Common myeloid progenitor, CD34-positive (primary cell): Measurements from ENCODE around the gene SLN.

Source experiments
- CTCF ChIA-PET: fragments of 350-600 bp; sonication (Branson Sonifier 250); formaldehyde crosslinking; loops from one replicate; lab custom pipeline; 2021; ENCODE audit warnings: antibody characterized with exemption; lab: Charles Lee
- POLR2A ChIA-PET: fragments of 350-600 bp; sonication (Branson Sonifier 250); formaldehyde crosslinking; loops from one replicate; lab custom pipeline; 2021; ENCODE audit warnings: antibody characterized with exemption; lab: Charles Lee
- DNase-seq, 3 donors: peaks; one replicate each; pipeline versions ENCODE4 v3.0.0 to v3.0.0-alpha.2; 2013
- H3K27ac ChIP-seq, 2 experiments: 1 replicate in 1 of 2; 2 replicates in 1 of 2; pipeline ENCODE4 v1.7.0; 2013; ENCODE audit warnings: inconsistent platforms in 2 of 2, low read length in 2 of 2, mild to moderate bottlenecking in 2 of 2, low read depth in 1 of 2, moderate library complexity in 1 of 2; ENCODE audit not compliant: severe bottlenecking in 2 of 2, insufficient read depth in 1 of 2, poor library complexity in 1 of 2
- H3K27me3 ChIP-seq, 5 experiments: replicated peaks in 2 of 5; 1 replicate in 3 of 5; 2 replicates in 2 of 5; pipeline versions ENCODE4 v1.6.1 to v1.7.0; 2013; ENCODE audit warnings: low read length in 4 of 5, mild to moderate bottlenecking in 2 of 5, moderate library complexity in 2 of 5, inconsistent platforms in 1 of 5; ENCODE audit not compliant: insufficient read depth in 5 of 5, control insufficient read depth in 4 of 5
- H3K36me3 ChIP-seq, 4 experiments: 1 replicate in 2 of 4; 2 replicates in 2 of 4; pipeline versions ENCODE4 v1.6.1 to v1.7.0; 2013; ENCODE audit warnings: low read length in 3 of 4, control low read depth in 1 of 4, mild to moderate bottlenecking in 1 of 4; ENCODE audit not compliant: control insufficient read depth in 4 of 4, insufficient read depth in 4 of 4
- H3K4me1 ChIP-seq, 4 experiments: 1 replicate in 3 of 4; 2 replicates in 1 of 4; pipeline versions ENCODE4 v1.6.1 to v1.7.1; 2013; ENCODE audit warnings: low read length in 3 of 4, mild to moderate bottlenecking in 3 of 4, control low read depth in 1 of 4, inconsistent platforms in 1 of 4, moderate library complexity in 1 of 4; ENCODE audit not compliant: control insufficient read depth in 4 of 4, insufficient read depth in 4 of 4; ENCODE audit errors: control extremely low read depth in 1 of 4
- H3K4me3 ChIP-seq, 7 experiments: 1 replicate in 4 of 7; 2 replicates in 3 of 7; pipeline versions ENCODE4 v1.5.1 to v1.7.0; 2013; ENCODE audit warnings: mild to moderate bottlenecking in 7 of 7, low read length in 6 of 7, moderate library complexity in 6 of 7, inconsistent platforms in 2 of 7, low read depth in 2 of 7, control low read depth in 1 of 7; ENCODE audit not compliant: insufficient read depth in 4 of 7, control insufficient read depth in 1 of 7; ENCODE audit errors: extremely low read depth in 1 of 7
- H3K9me3 ChIP-seq, 5 experiments: 1 replicate in 4 of 5; 2 replicates in 1 of 5; pipeline versions ENCODE4 v1.6.1 to v1.7.1; 2013; ENCODE audit warnings: low read length in 4 of 5, mild to moderate bottlenecking in 2 of 5, inconsistent platforms in 1 of 5, low read depth in 1 of 5, moderate library complexity in 1 of 5; ENCODE audit not compliant: control insufficient read depth in 4 of 5, insufficient read depth in 2 of 5; ENCODE audit errors: control extremely low read depth in 1 of 5
- WGBS: methylation state at CpG from one replicate; pipeline ENCODE4 v1.1.5; 2013; ENCODE audit not compliant: insufficient coverage; 5-methylcytosine and 5-hydroxymethylcytosine counted together

SLN gene

GRCh38 chr11:107676336-107677057 lies 35.4 kb downstream of the SLN start:
- Histone ChIP-seq H3K4me3 (no peak overlapping the region), H3K27me3 (peaks cover 0 to 3% (median 2%) of the 10 kb centered on the region in 5 experiments), H3K36me3 (no peaks in the 10 kb centered on the region), H3K9me3 (no peaks in the 10 kb centered on the region), H3K27ac (no peak overlapping the region), H3K4me1 (no peaks in the 10 kb centered on the region)
- DNase-seq: no peak
- 95% methylated on average over 6 of the region's 8 CpGs for WGBS
- ChIA-PET POLR2A (no interaction called here), CTCF (interaction anchor here (0.8 to 1.1 kb wide), 2 partner anchors 11 to 13 kb away, joined by 3 to 4 read pairs; no protein-coding TSS in a partner anchor)

- CTCF ChIA-PET: interaction anchor here (0.8 kb wide), 1 partner anchor 12 kb away, joined by 3 read pairs; no protein-coding TSS in a partner anchor
- no peak overlapping the region for H3K4me3 ChIP-seq
Observed at GRCh38 chr11:107675902-107676301, 36.0 kb downstream of the SLN start.

GRCh38 chr11:107669893-107670601 lies 41.8 kb downstream of the SLN start:
- no peak overlapping the region for H3K4me3 ChIP-seq
- peaks cover 0 to 13% (median 2%) of the 10 kb centered on the region in 5 experiments for H3K27me3 ChIP-seq
- H3K36me3 ChIP-seq: no peaks in the 10 kb centered on the region
- no peaks in the 10 kb centered on the region for H3K4me1 ChIP-seq
- no peak for DNase-seq
- 75% methylated on average over 2 of the region's 4 CpGs for WGBS
- ChIA-PET POLR2A (no interaction called here), CTCF (interaction anchor here (0.6 to 1.5 kb wide), 2 partner anchors 106 to 119 kb away, joined by 3 to 4 read pairs; no protein-coding TSS in a partner anchor)
- H3K27ac ChIP-seq: no peak overlapping the region
- no peaks in the 10 kb centered on the region for H3K9me3 ChIP-seq

More at GRCh38 chr11:107675902-107676301, 36.0 kb downstream of the SLN start:
- no peak for DNase-seq
- Histone ChIP-seq H3K27ac (no peak overlapping the region), H3K9me3 (no peaks in the 10 kb centered on the region), H3K27me3 (peaks cover 0 to 3% (median 0%) of the 10 kb centered on the region in 5 experiments), H3K36me3 (no peaks in the 10 kb centered on the region), H3K4me1 (no peaks in the 10 kb centered on the region)
- POLR2A ChIA-PET: no interaction called here
- WGBS: 89% methylated on average over 2 of the region's 2 CpGs

GRCh38 chr11:107669191-107669740 lies 42.6 kb downstream of the SLN start:
- no peak for DNase-seq
- Histone ChIP-seq H3K9me3 (no peaks in the 10 kb centered on the region), H3K4me1 (no peaks in the 10 kb centered on the region), H3K27me3 (peaks cover 0 to 13% (median 2%) of the 10 kb centered on the region in 5 experiments), H3K36me3 (no peaks in the 10 kb centered on the region), H3K27ac (no peak overlapping the region), H3K4me3 (no peak overlapping the region)
- CTCF ChIA-PET: no interaction called here
- POLR2A ChIA-PET: no interaction called here
- 99% methylated on average over 10 of the region's 11 CpGs for WGBS

GRCh38 chr11:107666911-107667613 lies 44.8 kb downstream of the SLN start:
- ChIA-PET CTCF (no interaction called here), POLR2A (no interaction called here)
- Histone ChIP-seq H3K27me3 (peaks cover 0 to 13% (median 2%) of the 10 kb centered on the region in 5 experiments), H3K4me3 (no peak overlapping the region), H3K27ac (no peak overlapping the region), H3K36me3 (no peaks in the 10 kb centered on the region), H3K9me3 (no peaks in the 10 kb centered on the region), H3K4me1 (no peaks in the 10 kb centered on the region)
- 85% methylated on average over 4 of the region's 8 CpGs for WGBS
- DNase-seq: no peak

GRCh38 chr11:107665018-107665417 lies 46.8 kb downstream of the SLN start:
- WGBS: 97% methylated on average over 10 of the region's 10 CpGs
- H3K27ac ChIP-seq: no peak overlapping the region

More at GRCh38 chr11:107665018-107665417, 46.8 kb downstream of the SLN start:
- DNase-seq: no peak
- Histone ChIP-seq H3K36me3 (no peaks in the 10 kb centered on the region), H3K9me3 (no peaks in the 10 kb centered on the region), H3K27me3 (peaks cover 1 to 13% (median 2%) of the 10 kb centered on the region in 5 experiments), H3K4me3 (no peak overlapping the region), H3K4me1 (no peaks in the 10 kb centered on the region)
- ChIA-PET POLR2A (no interaction called here), CTCF (interaction anchor here (0.7 kb wide), 1 partner anchor 234 kb away, joined by 3 read pairs; no protein-coding TSS in a partner anchor)
